Subcutaneous abdominal adipose tissue (tissue), 5 donors: ENCODE data around the gene ABHD4.
"Not testable (repeated sequence)": the region's sequence is repeated elsewhere in the genome, so short reads cannot be mapped to it uniquely, and the experiment has no call there.

Experiments
- H3K27ac ChIP-seq: one replicate; pipeline ENCODE4 v1.7.0; 2013; ENCODE audit warnings: low read depth, mild to moderate bottlenecking, inconsistent platforms, low read length, moderate library complexity
- H3K27me3 ChIP-seq, 5 donors: one replicate each; pipeline ENCODE4 v1.7.0; 2013; ENCODE audit warnings: low read length in 5 of 5, inconsistent platforms in 1 of 5; ENCODE audit not compliant: control insufficient read depth in 5 of 5, insufficient read depth in 4 of 5
- H3K36me3 ChIP-seq, 5 donors: one replicate each; pipeline ENCODE4 v1.7.0; 2013; ENCODE audit warnings: low read length in 5 of 5; ENCODE audit not compliant: control insufficient read depth in 5 of 5, insufficient read depth in 5 of 5
- H3K4me1 ChIP-seq, 5 donors: one replicate each; pipeline ENCODE4 v1.7.0; 2013; ENCODE audit warnings: low read length in 5 of 5, mild to moderate bottlenecking in 3 of 5, moderate library complexity in 1 of 5; ENCODE audit not compliant: control insufficient read depth in 5 of 5, insufficient read depth in 5 of 5
- H3K4me3 ChIP-seq, 5 donors: one replicate each; pipeline ENCODE4 v1.7.0; 2013; ENCODE audit warnings: low read length in 5 of 5, low read depth in 1 of 5
- H3K9ac ChIP-seq, 5 donors: one replicate each; pipeline ENCODE4 v1.7.0; 2013; ENCODE audit warnings: low read length in 5 of 5, mild to moderate bottlenecking in 4 of 5, moderate library complexity in 3 of 5
- H3K9me3 ChIP-seq, 5 donors: one replicate each; pipeline ENCODE4 v1.7.0; 2013; ENCODE audit warnings: low read length in 5 of 5; ENCODE audit not compliant: control insufficient read depth in 5 of 5
- donor health status: healthy.
- donor health status: healthy.
- donor health status: healthy.
- donor health status: healthy.
- donor health status: healthy.

ABHD4 gene

DNA sequence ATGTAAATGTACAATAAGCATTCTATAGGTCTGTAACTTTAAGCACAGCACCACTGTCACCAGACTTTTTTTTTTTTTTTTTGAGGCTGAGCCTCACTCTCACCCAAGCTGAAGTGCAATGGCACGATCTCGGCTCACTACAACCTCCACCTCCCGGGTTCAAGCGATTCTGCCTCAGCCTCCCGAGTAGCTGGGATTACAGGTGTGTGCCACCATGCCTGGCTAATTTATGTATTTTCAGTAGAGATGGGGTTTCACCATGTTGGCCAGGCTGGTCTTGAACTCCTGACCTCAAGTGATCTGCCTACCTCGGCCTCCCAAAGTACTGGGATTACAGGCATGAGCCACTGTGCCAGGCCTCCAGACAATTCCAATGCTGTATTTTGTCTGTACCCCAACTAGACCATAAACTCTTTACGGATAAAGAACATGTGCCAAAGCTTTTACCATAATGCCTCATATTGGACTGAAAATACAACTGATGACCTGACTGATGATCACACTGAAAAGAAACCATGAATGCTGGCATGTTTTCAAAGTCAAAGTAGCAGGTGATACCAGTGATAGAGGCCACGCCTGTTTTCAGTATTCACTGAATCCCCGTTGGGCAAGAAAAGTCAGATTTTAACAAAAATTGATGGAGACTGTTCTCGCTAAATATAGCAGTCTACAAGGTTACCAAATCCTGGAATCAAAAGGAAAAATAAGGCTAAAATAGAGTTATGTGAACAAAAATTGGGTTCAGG is 10.2 kb upstream of the ABHD4 start:
- H3K36me3 ChIP-seq, H3K9me3 ChIP-seq, H3K27me3 ChIP-seq, H3K27ac ChIP-seq: not testable (repeated sequence)
- H3K9ac ChIP-seq = peak overlapping the region; percentile 88 to 96 (median 95)
- H3K4me1 ChIP-seq = peaks cover 0 to 41% (median 37%) of the 10 kb centered on the region in 5 donors
- peak overlapping the region; percentile 89 to 99 (median 96) for H3K4me3 ChIP-seq

DNA sequence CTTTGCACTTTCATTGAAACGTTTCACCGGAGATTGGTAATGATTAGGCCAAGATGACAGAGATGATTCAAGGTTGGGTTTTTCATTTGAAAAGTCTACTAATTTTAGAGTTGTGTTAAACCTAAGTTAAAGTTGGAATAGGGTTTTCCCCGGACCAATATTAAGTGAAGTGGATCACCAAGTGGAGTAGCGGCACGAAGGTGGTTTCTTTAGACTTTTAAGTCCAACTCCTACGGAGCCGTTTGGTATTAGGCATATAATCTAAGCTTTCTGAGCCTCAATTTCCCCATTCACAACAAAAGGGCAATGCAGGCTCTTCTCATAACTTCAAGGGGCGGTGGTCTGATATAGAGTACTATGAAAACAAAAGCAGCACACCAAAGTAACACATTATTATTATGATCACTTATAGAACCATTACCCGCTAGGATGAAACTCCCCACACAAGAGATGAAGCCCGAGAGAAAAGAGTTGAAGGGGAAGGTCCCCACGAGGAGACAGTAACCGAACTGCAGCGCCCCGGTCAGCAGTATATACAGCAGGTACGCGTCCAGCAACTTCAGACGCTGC is 9.5 kb upstream of the ABHD4 start:
- Histone ChIP-seq H3K4me1 (peaks cover 0 to 41% (median 37%) of the 10 kb centered on the region in 5 donors), H3K9ac (peak overlapping the region; percentile 88 to 96 (median 95)), H3K27me3 (no peaks in the 10 kb centered on the region), H3K4me3 (peak overlapping the region; percentile 89 to 99 (median 96)), H3K9me3 (no peaks in the 10 kb centered on the region), H3K36me3 (no peaks in the 10 kb centered on the region), H3K27ac (peak overlapping the region; percentile 93)

- no peaks in the 10 kb centered on the region for H3K27me3 ChIP-seq
- H3K9ac ChIP-seq = peak within 1 kb of the TSS; percentile 88 to 96 (median 95)
- H3K27ac ChIP-seq = peak within 1 kb of the TSS; percentile 97
- H3K36me3 ChIP-seq = no peaks in the 10 kb centered on the region
- no peaks in the 10 kb centered on the region for H3K9me3 ChIP-seq
- peaks cover 0 to 38% (median 35%) of the 10 kb centered on the region in 5 donors for H3K4me1 ChIP-seq
- H3K4me3 ChIP-seq = peak within 1 kb of the TSS; percentile 89 to 99 (median 96)
Observed at GRCh38 chr14:22589096-22589839, 8.8 kb upstream of the ABHD4 start, which contains the start of gene DAD1. Gene DAD1, minus strand, starts transcription at chr14:22589224. Its CDS starts 67 bp downstream, at chr14:22589157.

GRCh38 chr14:22593189-22593588 is 4.9 kb upstream of the ABHD4 start:
- no peak overlapping the region for H3K4me3 ChIP-seq

DNA sequence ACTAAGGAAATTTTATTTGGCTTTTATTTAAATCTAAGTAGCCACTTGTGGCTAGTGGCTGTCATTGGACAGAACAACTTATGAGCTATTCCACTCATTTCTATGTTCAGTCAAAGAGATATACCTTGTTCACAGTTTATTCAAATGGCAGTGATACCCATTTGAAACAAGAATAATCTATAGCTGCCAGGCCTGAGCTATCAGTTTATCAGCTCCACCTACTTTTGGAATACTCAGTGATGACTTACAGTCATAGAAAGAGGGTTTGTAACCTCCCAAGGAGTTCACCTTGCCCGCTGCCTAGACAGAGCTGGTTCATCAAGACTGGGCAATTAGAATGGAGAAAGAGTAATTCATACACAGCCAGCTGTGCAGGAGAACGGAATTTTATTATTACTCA is 4.5 kb upstream of the ABHD4 start:
- no peak overlapping the region for H3K4me3 ChIP-seq

More at GRCh38 chr14:22593189-22593588, 4.9 kb upstream of the ABHD4 start:
- no peaks in the 10 kb centered on the region for H3K36me3 ChIP-seq
- H3K4me1 ChIP-seq = peaks cover 0 to 24% (median 18%) of the 10 kb centered on the region in 5 donors
- no peaks in the 10 kb centered on the region for H3K9me3 ChIP-seq
- no peak overlapping the region for H3K9ac ChIP-seq
- H3K27me3 ChIP-seq = no peaks in the 10 kb centered on the region
- no peak overlapping the region for H3K27ac ChIP-seq

DNA sequence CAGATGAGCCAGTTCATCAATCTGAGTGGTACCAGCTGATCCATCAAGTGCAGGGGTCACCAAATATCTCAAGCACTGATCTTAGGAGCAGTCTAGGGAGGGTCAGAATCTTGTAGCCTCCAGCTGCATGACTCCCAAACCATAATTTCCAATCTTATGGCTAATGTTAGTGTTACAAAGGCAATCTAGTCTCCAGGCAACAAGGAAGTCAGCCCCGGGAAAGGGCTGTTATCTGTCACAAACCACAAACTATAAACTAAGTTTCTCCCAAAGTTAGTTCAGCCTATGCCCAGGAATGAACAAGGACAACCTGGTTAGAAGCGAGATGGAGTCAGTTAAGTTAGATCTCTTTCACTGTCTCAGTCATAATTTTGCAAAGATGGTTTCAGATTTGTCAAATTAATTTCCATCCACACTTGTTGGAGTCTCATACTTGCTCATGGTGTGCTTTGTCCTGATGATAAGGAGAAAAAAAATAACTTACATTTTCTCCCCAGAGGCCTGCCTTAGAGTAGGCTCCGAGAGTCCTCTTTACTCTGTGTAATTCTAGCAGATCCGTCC is 3.9 kb upstream of the ABHD4 start:
- H3K27ac ChIP-seq = no peak overlapping the region
- peaks cover 4 to 28% (median 21%) of the 10 kb centered on the region in 5 donors for H3K4me1 ChIP-seq
- no peak overlapping the region for H3K9ac ChIP-seq
- H3K27me3 ChIP-seq = no peaks in the 10 kb centered on the region
- H3K9me3 ChIP-seq = no peaks in the 10 kb centered on the region
- no peak overlapping the region for H3K4me3 ChIP-seq
- H3K36me3 ChIP-seq = no peaks in the 10 kb centered on the region

More for the DNA sequence above, 4.5 kb upstream of the ABHD4 start:
- Histone ChIP-seq H3K9me3 (no peaks in the 10 kb centered on the region), H3K27me3 (no peaks in the 10 kb centered on the region), H3K4me1 (peaks cover 0 to 23% (median 16%) of the 10 kb centered on the region in 5 donors), H3K9ac (no peak overlapping the region), H3K36me3 (no peaks in the 10 kb centered on the region), H3K27ac (no peak overlapping the region)

DNA sequence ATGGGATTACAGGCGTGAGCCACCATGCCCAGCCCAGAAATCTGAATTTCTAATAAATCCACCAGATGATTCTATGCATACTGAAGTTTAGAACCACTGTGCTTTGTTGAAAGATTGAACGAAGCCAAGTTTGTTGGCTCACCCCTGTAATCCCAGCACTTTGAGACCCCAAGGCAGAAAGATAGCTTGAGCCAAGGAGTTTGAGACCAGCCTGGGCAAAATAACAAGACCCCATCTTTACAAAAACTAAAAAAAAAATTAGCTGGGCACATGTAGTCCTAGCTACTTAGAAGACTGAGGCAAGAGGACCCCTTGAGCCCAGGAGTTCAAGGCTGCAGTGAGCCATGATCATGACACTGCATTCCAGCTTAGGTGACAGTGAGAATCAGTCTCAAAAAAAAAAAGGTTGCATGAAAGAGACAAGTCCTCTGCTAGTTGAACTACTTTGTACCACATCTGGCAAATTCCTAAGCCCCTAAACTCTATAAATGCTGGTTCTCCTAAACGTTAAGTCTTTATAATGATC is 1.7 kb upstream of the ABHD4 start:
- Histone ChIP-seq H3K27me3 (no peaks in the 10 kb centered on the region), H3K9ac (no peak overlapping the region), H3K9me3 (no peaks in the 10 kb centered on the region), H3K4me3 (no peak overlapping the region), H3K36me3 (peaks cover 0 to under 1% (median under 1%) of the 10 kb centered on the region in 5 donors), H3K4me1 (peaks cover 8 to 33% (median 27%) of the 10 kb centered on the region in 5 donors), H3K27ac (no peak overlapping the region)

DNA sequence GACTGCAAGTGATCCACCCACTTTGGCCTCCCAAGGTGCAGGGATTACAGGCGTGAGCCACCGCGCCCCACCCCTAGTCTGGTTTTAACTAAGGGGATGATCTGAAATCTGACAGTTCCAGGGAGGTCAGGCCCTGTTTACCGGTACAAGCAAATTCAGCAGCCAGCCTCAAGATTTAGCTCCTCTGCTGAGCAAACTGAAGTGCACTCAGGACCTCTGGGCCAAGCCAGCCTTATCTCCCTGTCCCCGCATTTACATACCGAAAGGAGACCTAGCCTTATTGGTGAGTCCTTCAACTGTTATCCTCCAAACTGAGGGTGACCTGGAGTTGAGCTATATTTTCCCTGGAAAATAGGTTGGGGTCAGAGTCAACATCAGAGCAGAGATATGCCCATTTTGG is 835 bp upstream of the ABHD4 start:
- Histone ChIP-seq H3K9me3 (no peaks in the 10 kb centered on the region), H3K9ac (peak overlapping the region in 2 of 5 donors; percentile 81 to 95), H3K4me3 (peak overlapping the region; percentile 68 to 98 (median 94)), H3K4me1 (peaks cover 8 to 33% (median 27%) of the 10 kb centered on the region in 5 donors), H3K36me3 (peaks cover 0 to 9% (median 9%) of the 10 kb centered on the region in 5 donors), H3K27ac (no peak overlapping the region), H3K27me3 (no peaks in the 10 kb centered on the region)

DNA sequence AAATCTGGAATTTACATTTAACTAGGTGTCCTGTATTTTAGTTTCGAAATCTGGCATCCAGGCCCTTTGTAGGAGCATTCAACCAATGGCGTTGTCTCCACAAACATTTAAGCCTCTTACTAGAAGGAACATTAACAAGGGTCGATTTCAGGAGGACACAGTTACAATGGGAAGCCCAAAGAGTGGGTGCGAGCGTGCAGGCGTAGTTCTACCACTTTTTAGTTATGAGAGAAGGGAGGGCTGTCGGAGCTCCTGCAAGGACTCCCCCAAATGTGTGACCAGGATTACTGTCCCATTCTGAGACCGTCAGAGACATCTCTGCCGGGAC is 365 bp upstream of the ABHD4 start:
- H3K9me3 ChIP-seq = no peaks in the 10 kb centered on the region
- H3K9ac ChIP-seq = peak overlapping the region; percentile 35 to 95 (median 81)
- H3K4me1 ChIP-seq = peaks cover 8 to 33% (median 27%) of the 10 kb centered on the region in 5 donors
- peak overlapping the region; percentile 85 for H3K27ac ChIP-seq
- H3K27me3 ChIP-seq = no peaks in the 10 kb centered on the region
- H3K4me3 ChIP-seq = peak overlapping the region; percentile 68 to 98 (median 94)
- H3K36me3 ChIP-seq = peaks cover 2 to 14% (median 14%) of the 10 kb centered on the region in 5 donors
